ENCODE results near the gene SCAF4.

GRCh38 chr21:31755027-31755426 is 23.1 kb upstream of the SCAF4 start:
- TF ChIP-seq POLR2AphosphoS5 (IDR thresholded peaks at IDR 0.05; ENCODE audit: low read depth, low read length): no peak
- no peak for TF ChIP-seq CEBPB (IDR thresholded peaks at IDR 0.05; ENCODE audit: low read depth, low read length)
- no peak for TF ChIP-seq JUND (IDR thresholded peaks at IDR 0.05; ENCODE audit: low read length)
- no peak for TF ChIP-seq BRCA1 (IDR thresholded peaks at IDR 0.05; ENCODE audit: low read depth, low read length)
- TF ChIP-seq, protein P1, sequence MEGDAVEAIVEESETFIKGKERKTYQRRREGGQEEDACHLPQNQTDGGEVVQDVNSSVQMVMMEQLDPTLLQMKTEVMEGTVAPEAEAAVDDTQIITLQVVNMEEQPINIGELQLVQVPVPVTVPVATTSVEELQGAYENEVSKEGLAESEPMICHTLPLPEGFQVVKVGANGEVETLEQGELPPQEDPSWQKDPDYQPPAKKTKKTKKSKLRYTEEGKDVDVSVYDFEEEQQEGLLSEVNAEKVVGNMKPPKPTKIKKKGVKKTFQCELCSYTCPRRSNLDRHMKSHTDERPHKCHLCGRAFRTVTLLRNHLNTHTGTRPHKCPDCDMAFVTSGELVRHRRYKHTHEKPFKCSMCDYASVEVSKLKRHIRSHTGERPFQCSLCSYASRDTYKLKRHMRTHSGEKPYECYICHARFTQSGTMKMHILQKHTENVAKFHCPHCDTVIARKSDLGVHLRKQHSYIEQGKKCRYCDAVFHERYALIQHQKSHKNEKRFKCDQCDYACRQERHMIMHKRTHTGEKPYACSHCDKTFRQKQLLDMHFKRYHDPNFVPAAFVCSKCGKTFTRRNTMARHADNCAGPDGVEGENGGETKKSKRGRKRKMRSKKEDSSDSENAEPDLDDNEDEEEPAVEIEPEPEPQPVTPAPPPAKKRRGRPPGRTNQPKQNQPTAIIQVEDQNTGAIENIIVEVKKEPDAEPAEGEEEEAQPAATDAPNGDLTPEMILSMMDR (IDR thresholded peaks at IDR 0.05; ENCODE audit: control extremely low read depth in 1 of 3, insufficient read depth in 1 of 3, low read depth in 1 of 3, low read length in 3 of 3): no peak
- TF ChIP-seq CBX8 (IDR thresholded peaks at IDR 0.05; ENCODE audit: borderline replicate concordance, low read depth, low read length): no peak
